Posterior cingulate gyrus (tissue), 11 donors: ENCODE measurements around the gene GNL2.
"Not testable (repeated sequence)": the region's sequence is repeated elsewhere in the genome, so short reads cannot be mapped to it uniquely, and the experiment has no call there.

Source experiments
- DNase-seq, 10 donors: peaks; one replicate each; pipeline versions ENCODE4 v3.0.0 to v3.0.0-alpha.2; 2020 to 2021; ENCODE audit warnings: mixed read lengths in 3 of 10
- intact Hi-C: fragments of 100-400 bp; cut with DNase I; formaldehyde crosslinking; loops from one replicate; pipeline ENCODE4 v1.15.1; 2023

GNL2 gene

GRCh38 chr1:37561133-37562132 is 34.3 kb downstream of the GNL2 start:
- intact Hi-C loops, result no loop called here
- peak in 1 of 10 donors; percentile 54 for DNase-seq

- DNase-seq, result no peak
- intact Hi-C loops, result no loop called here
Measured at GRCh38 chr1:37560401-37561132, 35.2 kb downstream of the GNL2 start.

GRCh38 chr1:37559957-37560379 is 35.8 kb downstream of the GNL2 start:
- DNase-seq, intact Hi-C loops: not testable (repeated sequence)

- no peak for DNase-seq
Measured at GRCh38 chr1:37559080-37559479, 36.7 kb downstream of the GNL2 start.

GRCh38 chr1:37558411-37558810 is 37.3 kb downstream of the GNL2 start:
- DNase-seq, result no peak
- intact Hi-C loops, result no loop called here

More at GRCh38 chr1:37559080-37559479, 36.7 kb downstream of the GNL2 start:
- intact Hi-C loops, result no loop called here

- intact Hi-C loops, result no loop called here
- DNase-seq, result no peak
Measured at GRCh38 chr1:37557402-37557801, 38.3 kb downstream of the GNL2 start.

GRCh38 chr1:37556712-37557196 is 39.0 kb downstream of the GNL2 start, which contains the start of gene DNALI1:
Gene DNALI1 (plus strand): TSS chr1:37556940. CDS start chr1:37556995, 55 bp downstream.
- intact Hi-C loops, result loop anchor here (1.0 kb wide), 1 partner anchor 39 kb away; the partner anchor contains the start of gene GNL2
- DNase-seq, result peak; percentile 66 to 98 (median 84)

GRCh38 chr1:37553927-37554808 is 41.6 kb downstream of the GNL2 start, which contains the start of gene SNIP1:
Gene SNIP1 (minus strand): TSS chr1:37554293. CDS start chr1:37554229, 64 bp downstream.
- peak; percentile 93 to 100 (median 98) for DNase-seq
- intact Hi-C loops, result loop anchor here (2.0 kb wide), 2 partner anchors 39 to 139 kb away; partner anchors contain the start of genes CDCA8 and MEAF6

GRCh38 chr1:37553598-37553926 is 42.2 kb downstream of the GNL2 start:
- intact Hi-C loops, result no loop called here
- no peak for DNase-seq

- intact Hi-C loops, result no loop called here
- no peak for DNase-seq
Measured at GRCh38 chr1:37549341-37549740, 46.4 kb downstream of the GNL2 start.

- no peak for DNase-seq
- intact Hi-C loops, result no loop called here
Measured at GRCh38 chr1:37545019-37545418, 50.7 kb downstream of the GNL2 start.

GRCh38 chr1:37544530-37544929 is 51.2 kb downstream of the GNL2 start:
- intact Hi-C loops, result no loop called here

GRCh38 chr1:37540036-37540785 is 55.5 kb downstream of the GNL2 start:
- no peak for DNase-seq
- intact Hi-C loops, result no loop called here

More at GRCh38 chr1:37544530-37544929, 51.2 kb downstream of the GNL2 start:
- DNase-seq, result no peak

GRCh38 chr1:37539154-37539553 is 56.6 kb downstream of the GNL2 start:
- intact Hi-C loops, DNase-seq: not testable (repeated sequence)

- intact Hi-C loops, result no loop called here
- no peak for DNase-seq
Measured at GRCh38 chr1:37537378-37537777, 58.4 kb downstream of the GNL2 start.

- DNase-seq, result no peak
Measured at GRCh38 chr1:37533317-37534093, 62.2 kb downstream of the GNL2 start.

GRCh38 chr1:37532418-37533156 is 63.1 kb downstream of the GNL2 start:
- not testable (repeated sequence) for DNase-seq

More at GRCh38 chr1:37533317-37534093, 62.2 kb downstream of the GNL2 start:
- intact Hi-C loops, result no loop called here

More at GRCh38 chr1:37532418-37533156, 63.1 kb downstream of the GNL2 start:
- intact Hi-C loops, result not testable (repeated sequence)
